HG02943 (cell line): ENCODE data around the gene AIF1.

Experiments
- ATAC-seq: cut with Tn5 transposase; IDR thresholded peaks from one replicate; pipeline ENCODE4 v1.9.1; 2021; ENCODE audit warnings: mild to moderate bottlenecking, low read depth, moderate library complexity; ENCODE audit not compliant: unreplicated experiment

AIF1 gene

DNA sequence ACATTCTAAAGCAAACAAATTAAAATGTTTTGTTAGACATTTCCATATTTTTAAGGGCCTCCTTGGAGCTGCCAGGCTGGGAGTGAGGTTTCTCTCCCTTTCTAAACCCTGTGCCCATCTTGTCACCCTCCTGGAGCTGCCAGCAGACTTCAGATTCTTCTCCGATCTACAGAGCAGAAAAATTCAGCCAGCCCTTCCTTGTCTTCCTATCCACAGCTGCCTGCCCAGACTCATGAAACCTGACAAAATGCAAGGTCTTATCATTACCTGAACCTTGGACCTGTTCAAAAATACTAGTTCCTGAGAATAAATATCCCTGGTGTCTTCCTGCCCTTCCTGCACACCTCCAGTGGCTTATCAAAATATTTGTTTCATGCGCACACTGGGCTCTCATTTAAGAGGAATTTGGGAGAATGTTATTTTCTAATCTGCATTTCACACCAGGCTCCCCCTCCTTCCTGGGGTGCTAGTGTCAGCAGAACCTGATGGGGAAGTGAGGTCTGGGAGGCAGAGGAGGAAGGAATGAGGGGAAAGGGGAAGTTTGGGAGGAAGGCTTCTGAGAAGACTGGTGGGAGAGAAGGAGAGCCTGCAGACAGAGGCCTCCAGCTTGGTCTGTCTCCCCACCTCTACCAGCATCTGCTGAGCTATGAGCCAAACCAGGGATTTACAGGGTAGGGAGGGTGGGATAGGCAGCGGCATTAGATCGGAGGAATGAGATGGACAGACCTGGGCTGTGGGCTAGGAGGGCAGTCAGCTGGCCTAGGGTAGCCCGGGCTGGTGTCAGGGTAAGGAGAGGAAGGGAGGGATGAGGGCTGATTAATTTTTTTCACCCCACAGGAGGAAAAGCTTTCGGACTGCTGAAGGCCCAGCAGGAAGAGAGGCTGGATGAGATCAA is at the start of gene AIF1:
Gene AIF1, plus strand, starts transcription at position 551 of the 895 bp plus-strand sequence. Its CDS starts 96 bp downstream, at position 647.
- ATAC-seq = no peak

DNA sequence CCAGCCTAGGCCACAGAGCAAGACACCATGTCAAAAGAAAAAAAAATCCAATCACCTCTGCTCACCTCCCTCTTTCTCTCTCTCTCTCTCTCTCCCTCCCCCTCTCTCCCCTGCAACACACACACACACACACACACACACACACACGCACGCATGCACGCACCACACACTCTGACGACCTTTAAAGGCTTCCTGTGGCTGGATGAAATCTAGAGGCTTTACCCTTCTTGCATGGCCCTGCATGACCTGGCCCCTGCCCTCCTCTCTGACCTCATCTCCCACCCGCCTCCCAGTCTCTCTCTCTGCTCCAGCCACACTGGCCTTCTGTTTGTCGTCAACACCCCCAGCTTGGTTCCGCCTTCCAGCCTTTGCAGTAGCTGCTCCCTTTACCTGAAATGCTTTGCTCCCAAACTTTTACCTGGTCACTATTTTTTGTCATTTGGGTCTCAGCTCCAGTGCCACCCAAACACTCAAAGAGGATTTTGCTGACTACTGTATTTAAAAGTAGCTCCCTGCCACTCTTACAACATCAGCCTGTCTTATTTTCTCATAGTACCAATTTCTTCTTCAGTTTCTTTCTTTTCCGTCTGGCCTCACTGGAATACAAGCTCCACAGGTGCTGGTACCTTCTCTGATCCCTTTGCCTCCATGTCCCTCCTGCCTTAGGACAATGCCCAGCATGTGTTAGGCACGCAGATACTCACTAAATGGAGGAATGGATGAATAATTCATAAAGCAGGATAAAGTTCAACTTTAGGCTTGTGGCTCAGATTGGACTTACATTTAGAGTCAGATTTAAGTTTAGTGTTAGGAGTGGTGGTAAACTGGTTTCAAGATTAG is 47.3 kb upstream of the AIF1 start:
- ATAC-seq = no peak

DNA sequence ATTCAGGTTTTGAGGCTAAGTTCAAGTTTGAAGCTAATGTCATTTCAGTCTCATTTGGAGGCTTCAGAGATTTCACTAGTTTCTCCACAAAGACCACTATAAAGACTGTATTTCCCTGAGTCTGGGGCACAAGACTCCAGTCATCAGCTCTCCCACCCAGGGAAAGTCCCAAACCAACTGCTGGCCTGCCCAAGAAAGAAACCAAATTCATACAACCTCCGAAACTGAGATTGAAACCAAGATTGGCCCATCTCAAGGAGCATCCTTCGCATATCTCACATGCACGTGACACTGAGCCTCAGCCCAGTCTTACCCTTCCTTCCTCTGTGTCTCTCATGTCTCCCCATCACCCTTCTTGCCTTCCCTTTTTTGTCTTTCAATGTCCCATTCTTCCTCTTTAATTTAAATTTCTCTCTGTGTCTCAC is 46.5 kb upstream of the AIF1 start:
- ATAC-seq = peak; percentile 56

DNA sequence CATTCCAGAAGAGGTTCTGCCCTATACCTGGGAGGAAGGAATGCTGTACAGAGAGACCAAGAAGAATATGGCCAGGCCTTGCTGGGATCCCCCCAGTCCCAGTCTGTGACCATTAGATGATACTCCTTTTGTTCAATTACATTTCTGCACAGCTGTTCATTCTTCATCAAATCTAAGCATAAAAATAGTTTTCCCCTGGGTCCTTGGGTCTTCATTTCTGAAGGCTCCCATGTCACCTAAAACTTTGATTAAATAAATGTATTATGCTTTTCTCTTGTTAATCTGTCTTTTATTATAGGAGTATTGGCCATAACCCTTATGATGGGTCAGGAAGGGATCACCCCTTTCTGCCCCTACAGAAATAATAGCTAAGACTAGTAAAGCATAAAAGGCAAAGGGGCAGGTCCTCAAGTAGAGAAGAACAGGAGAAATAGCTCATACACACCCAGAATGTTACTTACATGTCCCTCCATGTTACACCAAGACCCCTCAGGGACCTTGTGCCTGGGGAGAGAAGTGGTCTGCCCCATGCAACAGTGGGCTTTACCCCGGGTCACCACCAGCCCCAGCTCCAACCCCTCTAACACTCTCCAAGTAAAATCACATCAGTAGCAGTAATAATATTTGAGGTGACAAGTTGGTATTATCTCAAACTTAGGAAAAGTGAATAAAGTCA is 45.0 kb upstream of the AIF1 start:
- ATAC-seq = no peak

DNA sequence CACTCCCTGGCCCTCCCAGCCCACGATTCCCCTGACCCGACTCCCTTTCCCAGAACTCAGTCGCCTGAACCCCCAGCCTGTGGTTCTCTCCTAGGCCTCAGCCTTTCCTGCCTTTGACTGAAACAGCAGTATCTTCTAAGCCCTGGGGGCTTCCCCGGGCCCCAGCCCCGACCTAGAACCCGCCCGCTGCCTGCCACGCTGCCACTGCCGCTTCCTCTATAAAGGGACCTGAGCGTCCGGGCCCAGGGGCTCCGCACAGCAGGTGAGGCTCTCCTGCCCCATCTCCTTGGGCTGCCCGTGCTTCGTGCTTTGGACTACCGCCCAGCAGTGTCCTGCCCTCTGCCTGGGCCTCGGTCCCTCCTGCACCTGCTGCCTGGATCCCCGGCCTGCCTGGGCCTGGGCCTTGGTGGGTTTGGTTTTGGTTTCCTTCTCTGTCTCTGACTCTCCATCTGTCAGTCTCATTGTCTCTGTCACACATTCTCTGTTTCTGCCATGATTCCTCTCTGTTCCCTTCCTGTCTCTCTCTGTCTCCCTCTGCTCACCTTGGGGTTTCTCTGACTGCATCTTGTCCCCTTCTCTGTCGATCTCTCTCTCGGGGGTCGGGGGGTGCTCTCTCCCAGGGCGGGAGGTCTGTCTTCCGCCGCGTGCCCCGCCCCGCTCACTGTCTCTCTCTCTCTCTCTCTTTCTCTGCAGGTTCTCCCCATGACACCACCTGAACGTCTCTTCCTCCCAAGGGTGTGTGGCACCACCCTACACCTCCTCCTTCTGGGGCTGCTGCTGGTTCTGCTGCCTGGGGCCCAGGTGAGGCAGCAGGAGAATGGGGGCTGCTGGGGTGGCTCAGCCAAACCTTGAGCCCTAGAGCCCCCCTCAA is 42.8 kb upstream of the AIF1 start, which contains the start of gene LTA:
Gene LTA, plus strand, starts transcription at position 249 of the 871 bp plus-strand sequence. Its CDS starts 454 bp downstream, at position 703.
- ATAC-seq = peak; percentile 35

DNA sequence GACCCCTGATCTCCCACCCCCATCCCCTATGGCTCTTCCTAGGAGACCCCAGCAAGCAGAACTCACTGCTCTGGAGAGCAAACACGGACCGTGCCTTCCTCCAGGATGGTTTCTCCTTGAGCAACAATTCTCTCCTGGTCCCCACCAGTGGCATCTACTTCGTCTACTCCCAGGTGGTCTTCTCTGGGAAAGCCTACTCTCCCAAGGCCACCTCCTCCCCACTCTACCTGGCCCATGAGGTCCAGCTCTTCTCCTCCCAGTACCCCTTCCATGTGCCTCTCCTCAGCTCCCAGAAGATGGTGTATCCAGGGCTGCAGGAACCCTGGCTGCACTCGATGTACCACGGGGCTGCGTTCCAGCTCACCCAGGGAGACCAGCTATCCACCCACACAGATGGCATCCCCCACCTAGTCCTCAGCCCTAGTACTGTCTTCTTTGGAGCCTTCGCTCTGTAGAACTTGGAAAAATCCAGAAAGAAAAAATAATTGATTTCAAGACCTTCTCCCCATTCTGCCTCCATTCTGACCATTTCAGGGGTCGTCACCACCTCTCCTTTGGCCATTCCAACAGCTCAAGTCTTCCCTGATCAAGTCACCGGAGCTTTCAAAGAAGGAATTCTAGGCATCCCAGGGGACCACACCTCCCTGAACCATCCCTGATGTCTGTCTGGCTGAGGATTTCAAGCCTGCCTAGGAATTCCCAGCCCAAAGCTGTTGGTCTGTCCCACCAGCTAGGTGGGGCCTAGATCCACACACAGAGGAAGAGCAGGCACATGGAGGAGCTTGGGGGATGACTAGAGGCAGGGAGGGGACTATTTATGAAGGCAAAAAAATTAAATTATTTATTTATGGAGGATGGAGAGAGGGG is 41.6 kb upstream of the AIF1 start:
- ATAC-seq = no peak

DNA sequence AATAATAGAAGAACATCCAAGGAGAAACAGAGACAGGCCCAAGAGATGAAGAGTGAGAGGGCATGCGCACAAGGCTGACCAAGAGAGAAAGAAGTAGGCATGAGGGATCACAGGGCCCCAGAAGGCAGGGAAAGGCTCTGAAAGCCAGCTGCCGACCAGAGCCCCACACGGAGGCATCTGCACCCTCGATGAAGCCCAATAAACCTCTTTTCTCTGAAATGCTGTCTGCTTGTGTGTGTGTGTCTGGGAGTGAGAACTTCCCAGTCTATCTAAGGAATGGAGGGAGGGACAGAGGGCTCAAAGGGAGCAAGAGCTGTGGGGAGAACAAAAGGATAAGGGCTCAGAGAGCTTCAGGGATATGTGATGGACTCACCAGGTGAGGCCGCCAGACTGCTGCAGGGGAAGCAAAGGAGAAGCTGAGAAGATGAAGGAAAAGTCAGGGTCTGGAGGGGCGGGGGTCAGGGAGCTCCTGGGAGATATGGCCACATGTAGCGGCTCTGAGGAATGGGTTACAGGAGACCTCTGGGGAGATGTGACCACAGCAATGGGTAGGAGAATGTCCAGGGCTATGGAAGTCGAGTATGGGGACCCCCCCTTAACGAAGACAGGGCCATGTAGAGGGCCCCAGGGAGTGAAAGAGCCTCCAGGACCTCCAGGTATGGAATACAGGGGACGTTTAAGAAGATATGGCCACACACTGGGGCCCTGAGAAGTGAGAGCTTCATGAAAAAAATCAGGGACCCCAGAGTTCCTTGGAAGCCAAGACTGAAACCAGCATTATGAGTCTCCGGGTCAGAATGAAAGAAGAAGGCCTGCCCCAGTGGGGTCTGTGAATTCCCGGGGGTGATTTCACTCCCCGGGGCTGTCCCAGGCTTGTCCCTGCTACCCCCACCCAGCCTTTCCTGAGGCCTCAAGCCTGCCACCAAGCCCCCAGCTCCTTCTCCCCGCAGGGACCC is 40.6 kb upstream of the AIF1 start:
- ATAC-seq = no peak

DNA sequence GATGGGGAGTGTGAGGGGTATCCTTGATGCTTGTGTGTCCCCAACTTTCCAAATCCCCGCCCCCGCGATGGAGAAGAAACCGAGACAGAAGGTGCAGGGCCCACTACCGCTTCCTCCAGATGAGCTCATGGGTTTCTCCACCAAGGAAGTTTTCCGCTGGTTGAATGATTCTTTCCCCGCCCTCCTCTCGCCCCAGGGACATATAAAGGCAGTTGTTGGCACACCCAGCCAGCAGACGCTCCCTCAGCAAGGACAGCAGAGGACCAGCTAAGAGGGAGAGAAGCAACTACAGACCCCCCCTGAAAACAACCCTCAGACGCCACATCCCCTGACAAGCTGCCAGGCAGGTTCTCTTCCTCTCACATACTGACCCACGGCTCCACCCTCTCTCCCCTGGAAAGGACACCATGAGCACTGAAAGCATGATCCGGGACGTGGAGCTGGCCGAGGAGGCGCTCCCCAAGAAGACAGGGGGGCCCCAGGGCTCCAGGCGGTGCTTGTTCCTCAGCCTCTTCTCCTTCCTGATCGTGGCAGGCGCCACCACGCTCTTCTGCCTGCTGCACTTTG is 39.6 kb upstream of the AIF1 start, which contains the start of gene TNF:
Gene TNF, plus strand, starts transcription at position 231 of the 567 bp plus-strand sequence. Its CDS starts 177 bp downstream, at position 408.
- ATAC-seq = no peak

DNA sequence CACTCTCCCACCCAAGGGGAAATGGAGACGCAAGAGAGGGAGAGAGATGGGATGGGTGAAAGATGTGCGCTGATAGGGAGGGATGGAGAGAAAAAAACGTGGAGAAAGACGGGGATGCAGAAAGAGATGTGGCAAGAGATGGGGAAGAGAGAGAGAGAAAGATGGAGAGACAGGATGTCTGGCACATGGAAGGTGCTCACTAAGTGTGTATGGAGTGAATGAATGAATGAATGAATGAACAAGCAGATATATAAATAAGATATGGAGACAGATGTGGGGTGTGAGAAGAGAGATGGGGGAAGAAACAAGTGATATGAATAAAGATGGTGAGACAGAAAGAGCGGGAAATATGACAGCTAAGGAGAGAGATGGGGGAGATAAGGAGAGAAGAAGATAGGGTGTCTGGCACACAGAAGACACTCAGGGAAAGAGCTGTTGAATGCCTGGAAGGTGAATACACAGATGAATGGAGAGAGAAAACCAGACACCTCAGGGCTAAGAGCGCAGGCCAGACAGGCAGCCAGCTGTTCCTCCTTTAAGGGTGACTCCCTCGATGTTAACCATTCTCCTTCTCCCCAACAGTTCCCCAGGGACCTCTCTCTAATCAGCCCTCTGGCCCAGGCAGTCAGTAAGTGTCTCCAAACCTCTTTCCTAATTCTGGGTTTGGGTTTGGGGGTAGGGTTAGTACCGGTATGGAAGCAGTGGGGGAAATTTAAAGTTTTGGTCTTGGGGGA is 38.9 kb upstream of the AIF1 start:
- no peak for ATAC-seq

DNA sequence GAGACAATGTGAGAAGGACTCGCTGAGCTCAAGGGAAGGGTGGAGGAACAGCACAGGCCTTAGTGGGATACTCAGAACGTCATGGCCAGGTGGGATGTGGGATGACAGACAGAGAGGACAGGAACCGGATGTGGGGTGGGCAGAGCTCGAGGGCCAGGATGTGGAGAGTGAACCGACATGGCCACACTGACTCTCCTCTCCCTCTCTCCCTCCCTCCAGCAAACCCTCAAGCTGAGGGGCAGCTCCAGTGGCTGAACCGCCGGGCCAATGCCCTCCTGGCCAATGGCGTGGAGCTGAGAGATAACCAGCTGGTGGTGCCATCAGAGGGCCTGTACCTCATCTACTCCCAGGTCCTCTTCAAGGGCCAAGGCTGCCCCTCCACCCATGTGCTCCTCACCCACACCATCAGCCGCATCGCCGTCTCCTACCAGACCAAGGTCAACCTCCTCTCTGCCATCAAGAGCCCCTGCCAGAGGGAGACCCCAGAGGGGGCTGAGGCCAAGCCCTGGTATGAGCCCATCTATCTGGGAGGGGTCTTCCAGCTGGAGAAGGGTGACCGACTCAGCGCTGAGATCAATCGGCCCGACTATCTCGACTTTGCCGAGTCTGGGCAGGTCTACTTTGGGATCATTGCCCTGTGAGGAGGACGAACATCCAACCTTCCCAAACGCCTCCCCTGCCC is 38.0 kb upstream of the AIF1 start:
- no peak for ATAC-seq

DNA sequence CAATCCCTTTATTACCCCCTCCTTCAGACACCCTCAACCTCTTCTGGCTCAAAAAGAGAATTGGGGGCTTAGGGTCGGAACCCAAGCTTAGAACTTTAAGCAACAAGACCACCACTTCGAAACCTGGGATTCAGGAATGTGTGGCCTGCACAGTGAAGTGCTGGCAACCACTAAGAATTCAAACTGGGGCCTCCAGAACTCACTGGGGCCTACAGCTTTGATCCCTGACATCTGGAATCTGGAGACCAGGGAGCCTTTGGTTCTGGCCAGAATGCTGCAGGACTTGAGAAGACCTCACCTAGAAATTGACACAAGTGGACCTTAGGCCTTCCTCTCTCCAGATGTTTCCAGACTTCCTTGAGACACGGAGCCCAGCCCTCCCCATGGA is 37.5 kb upstream of the AIF1 start:
- no peak for ATAC-seq

DNA sequence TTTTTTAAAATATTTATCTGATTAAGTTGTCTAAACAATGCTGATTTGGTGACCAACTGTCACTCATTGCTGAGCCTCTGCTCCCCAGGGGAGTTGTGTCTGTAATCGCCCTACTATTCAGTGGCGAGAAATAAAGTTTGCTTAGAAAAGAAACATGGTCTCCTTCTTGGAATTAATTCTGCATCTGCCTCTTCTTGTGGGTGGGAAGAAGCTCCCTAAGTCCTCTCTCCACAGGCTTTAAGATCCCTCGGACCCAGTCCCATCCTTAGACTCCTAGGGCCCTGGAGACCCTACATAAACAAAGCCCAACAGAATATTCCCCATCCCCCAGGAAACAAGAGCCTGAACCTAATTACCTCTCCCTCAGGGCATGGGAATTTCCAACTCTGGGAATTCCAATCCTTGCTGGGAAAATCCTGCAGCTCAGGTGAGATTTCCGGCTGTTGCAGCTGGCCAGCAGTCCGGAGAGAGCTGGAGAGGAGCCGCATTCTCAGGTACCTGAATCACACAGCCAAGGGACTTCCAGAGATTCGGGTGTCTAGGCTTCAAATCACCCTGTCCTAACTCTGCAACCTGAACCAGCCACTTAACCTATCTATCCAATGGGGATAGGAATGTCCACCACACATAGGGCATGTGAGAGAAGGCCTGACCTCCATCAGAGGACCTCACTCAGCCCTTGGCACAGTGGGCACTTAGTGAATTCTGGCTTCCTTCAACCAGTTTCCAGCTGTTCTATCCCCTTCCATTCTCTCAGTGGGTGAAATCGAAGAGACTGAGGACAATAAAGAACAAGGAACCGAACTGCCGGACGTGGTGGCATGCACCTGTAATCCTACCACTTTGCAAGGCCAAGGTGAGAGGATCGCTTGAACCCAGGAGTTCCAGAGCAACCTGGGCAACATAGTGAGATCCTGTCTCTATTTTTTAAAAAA is 36.6 kb upstream of the AIF1 start:
- ATAC-seq = no peak

DNA sequence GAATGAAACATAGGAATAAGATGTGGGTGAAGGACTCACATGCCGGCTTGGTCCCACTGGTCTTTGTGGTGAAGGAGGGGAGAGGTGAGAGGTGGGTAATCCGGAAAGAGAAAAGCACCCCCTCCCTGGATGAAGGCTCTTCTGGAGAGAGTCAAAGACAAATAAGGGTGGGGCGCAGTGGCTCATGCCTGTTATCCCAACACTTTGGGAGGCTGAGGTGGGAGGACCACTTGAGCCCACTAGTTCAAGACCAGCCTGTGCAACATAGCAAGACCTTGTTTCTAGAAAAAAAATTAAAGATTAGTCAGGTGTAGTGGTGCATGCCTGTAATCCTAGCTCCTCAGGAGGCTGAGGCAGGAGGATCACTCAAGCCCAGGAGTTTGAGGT is 35.9 kb upstream of the AIF1 start:
- ATAC-seq = no peak

DNA sequence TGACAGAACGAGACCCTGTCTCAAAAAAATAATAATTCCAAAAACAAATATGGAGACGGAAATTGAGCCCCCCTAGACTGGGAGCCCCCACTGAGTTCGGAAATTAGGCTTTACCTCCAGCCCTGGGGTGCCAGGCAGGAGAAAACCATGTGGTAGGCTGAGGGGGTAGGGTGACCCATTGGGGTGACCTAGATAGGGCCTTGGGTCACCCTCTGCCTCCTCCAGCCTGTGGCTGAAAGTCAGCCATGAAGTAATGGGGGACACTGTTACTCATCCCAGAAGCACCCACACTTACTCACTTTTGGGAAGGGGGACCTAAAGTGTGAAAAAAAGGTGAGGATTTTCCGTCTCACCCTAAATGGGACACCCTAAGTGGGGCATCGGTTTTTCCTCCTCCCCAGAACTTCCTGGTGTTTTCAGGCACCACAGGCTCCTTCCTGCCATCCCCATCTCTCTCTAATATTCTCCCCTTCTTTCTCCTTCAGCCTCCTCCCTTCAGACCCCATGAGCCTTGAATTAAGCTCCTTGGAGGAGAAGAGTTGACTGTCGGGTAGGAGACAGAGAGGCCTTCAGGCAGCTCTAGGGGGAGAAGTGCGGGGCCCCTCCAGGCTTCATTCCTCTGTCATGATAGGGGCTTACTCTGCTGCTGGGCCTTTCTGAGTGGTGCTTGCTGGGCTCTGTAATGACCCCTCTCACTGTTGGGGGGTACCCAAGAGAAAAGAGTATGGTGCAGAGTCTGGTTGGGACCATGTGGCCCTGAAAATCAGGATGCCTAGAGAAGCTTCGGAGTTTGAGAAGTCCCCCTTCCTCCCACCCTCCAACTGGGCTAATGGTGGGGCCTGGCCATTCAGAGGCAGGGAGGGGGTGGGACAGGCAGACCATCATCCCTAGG is 35.2 kb upstream of the AIF1 start:
- no peak for ATAC-seq
